Activated naive CD4-positive, alpha-beta T cell treated with anti-CD3 and anti-CD28 coated beads, Interleukin-2, amount 50 U/mL, for 24 hours (primary cell): Measurements from ENCODE around the gene EIF4A3.

Experiments
- H3K27ac Mint-ChIP-seq: one replicate; pipeline ENCODE4 v1.8.0; 2021; ENCODE audit warnings: mild to moderate bottlenecking, mixed read lengths
- H3K27me3 Mint-ChIP-seq: one replicate; pipeline ENCODE4 v1.8.0; 2021; ENCODE audit warnings: mixed read lengths
- H3K36me3 Mint-ChIP-seq: one replicate; pipeline ENCODE4 v1.8.0; 2021; ENCODE audit warnings: mixed read lengths
- H3K4me1 Mint-ChIP-seq: one replicate; pipeline ENCODE4 v1.8.0; 2021; ENCODE audit warnings: mixed read lengths
- H3K4me3 Mint-ChIP-seq: one replicate; pipeline ENCODE4 v1.8.0; 2021; ENCODE audit warnings: mild to moderate bottlenecking, mixed read lengths
- H3K9me3 Mint-ChIP-seq: one replicate; pipeline ENCODE4 v1.8.0; 2021; ENCODE audit warnings: mixed read lengths

Gene EIF4A3

DNA sequence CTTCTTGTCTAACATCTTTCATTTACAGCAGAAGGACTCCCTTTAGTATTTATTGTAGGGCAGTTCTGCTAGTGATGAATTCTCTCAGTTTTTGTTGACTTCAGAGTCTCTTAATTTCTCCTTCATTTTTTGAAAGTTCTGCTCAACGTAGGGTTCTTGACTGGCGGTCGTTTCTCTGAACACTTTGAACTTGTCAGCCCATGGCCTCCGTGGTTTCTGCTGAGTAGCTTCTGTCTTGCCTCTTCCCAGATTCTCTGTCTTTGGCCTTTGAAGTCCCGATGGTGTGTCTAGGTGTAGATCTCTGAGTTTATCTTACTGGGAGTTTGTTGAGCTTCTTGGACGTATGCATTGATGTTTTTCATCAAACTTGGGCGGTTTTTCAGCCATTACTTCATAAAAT is 32.2 kb downstream of the EIF4A3 start:
- peaks cover 7% of the 10 kb centered on the region for H3K4me1 Mint-ChIP-seq
- peaks cover 6% of the 10 kb centered on the region for H3K9me3 Mint-ChIP-seq
- no peaks in the 10 kb centered on the region for H3K27me3 Mint-ChIP-seq
- H3K27ac Mint-ChIP-seq: peak overlapping the region; percentile 63
- peaks cover 7% of the 10 kb centered on the region for H3K36me3 Mint-ChIP-seq
- no peak overlapping the region for H3K4me3 Mint-ChIP-seq

DNA sequence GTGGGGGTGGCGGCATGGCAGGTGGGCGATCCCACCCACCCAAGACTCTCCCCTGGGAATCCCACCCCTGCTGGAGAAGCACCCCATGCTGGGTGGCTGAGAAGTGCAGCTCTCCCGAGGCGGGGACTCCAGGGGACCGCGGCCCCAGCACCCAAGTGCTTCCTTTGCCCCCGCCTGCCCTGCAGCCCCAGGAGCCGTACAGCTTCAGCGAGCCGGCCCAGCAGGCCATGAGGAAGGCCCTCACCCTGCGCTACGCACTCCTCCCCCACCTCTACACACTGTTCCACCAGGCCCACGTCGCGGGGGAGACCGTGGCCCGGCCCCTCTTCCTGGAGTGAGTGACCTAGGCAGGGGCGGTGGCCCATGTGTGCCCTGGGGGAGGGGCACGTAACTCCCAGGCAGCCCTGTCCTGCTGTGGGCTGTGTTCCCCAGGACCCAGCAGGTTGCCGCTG is 33.9 kb downstream of the EIF4A3 start:
- Mint-ChIP-seq H3K9me3 (peaks cover 6% of the 10 kb centered on the region), H3K27ac (no peak overlapping the region), H3K36me3 (peaks cover 7% of the 10 kb centered on the region), H3K4me3 (no peak overlapping the region), H3K27me3 (no peaks in the 10 kb centered on the region), H3K4me1 (peaks cover 7% of the 10 kb centered on the region)

DNA sequence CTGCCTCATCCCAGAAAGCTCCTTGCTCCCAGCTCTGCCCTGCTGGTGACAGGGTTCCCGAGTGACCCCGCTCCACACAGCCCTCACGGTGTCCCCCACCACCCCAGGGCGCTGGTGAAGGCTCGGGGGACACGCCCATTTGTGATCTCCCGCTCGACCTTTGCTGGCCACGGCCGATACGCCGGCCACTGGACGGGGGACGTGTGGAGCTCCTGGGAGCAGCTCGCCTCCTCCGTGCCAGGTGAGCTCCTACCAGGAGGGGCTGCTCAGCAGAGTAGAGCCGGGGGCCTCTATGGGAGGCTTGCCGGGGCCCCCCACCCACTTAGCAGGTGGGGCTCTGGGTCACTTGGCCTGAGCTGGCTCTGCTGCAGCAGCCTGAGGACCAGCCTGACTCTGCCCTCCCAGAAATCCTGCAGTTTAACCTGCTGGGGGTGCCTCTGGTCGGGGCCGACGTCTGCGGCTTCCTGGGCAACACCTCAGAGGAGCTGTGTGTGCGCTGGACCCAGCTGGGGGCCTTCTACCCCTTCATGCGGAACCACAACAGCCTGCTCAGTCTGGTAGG is 34.4 kb downstream of the EIF4A3 start:
- Mint-ChIP-seq H3K4me3 (no peak overlapping the region), H3K4me1 (peaks cover 7% of the 10 kb centered on the region), H3K9me3 (peaks cover 6% of the 10 kb centered on the region), H3K36me3 (peaks cover 7% of the 10 kb centered on the region), H3K27ac (no peak overlapping the region), H3K27me3 (no peaks in the 10 kb centered on the region)

DNA sequence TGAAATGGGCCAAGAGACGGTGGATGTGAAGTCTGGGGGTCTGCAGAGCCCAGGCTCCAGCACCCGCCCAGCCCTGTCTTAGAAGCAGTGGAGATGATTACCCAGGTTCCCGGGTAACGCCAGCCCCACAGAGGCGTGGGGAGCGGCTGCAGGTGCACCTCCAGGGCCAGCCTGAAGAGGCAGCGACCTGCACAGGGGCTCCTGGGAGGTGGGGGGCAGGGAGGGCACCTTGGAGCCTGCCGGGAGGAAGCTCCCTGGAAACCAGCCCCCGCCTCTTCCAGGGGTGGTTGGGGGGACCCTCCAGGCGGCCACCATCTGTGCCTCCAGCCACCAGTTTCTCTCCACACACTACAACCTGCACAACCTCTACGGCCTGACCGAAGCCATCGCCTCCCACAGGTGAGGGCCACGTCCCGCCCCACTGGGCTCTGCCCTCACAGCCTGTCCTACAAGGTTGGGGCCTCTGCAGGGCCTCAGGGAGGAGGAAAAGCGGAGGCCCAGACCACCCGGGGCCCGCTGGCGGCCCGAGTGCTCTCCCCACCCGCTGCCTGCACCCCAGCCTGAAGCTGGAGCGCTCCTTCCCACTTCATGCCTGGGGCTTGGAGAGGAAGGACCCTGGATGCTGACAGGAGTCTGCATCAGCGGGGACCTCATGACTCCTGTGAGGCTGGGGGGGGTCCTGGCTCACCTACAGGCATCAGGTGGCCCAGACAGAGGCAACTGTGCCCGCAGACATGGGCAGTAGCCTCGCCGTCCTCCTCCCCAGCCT is 35.0 kb downstream of the EIF4A3 start:
- Mint-ChIP-seq H3K9me3 (peaks cover 6% of the 10 kb centered on the region), H3K4me1 (peaks cover 7% of the 10 kb centered on the region), H3K27ac (no peak overlapping the region), H3K36me3 (peaks cover 7% of the 10 kb centered on the region), H3K4me3 (no peak overlapping the region), H3K27me3 (no peaks in the 10 kb centered on the region)

DNA sequence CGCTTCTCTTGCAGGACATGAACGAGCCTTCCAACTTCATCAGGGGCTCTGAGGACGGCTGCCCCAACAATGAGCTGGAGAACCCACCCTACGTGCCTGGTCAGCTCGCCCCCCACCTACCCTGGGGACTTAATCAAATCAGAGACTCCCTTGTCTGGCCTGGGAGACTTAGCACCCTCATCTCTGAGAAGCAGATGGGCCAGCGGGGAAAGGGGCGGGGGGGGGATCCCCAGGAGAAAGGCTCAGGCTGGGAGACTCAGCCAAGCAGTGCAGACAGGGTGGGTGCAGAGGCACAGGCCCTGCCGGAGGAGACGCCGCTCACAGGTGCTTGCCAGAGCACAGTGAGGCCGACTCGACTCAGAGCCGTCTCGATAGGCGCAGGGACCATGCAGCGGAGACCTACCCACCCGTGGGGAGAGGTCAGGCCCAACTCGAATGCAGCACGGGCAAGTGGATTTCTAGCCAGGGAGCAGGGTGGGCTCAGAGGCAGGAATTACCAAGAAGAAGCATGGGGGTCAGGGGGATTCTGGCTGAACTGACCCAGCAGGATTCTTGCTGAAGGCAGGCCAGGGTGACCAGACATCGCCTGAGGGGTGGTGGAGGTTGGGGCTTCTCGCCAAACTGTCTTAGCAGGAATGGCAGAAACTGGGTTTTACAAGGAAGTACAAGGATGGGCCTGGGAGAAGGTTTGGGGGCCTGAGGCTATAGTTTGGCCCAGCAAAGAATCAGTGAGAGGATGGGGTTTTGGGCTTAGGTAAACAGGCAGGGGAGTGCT is 35.8 kb downstream of the EIF4A3 start:
- Mint-ChIP-seq H3K27ac (no peak overlapping the region), H3K4me1 (peaks cover 7% of the 10 kb centered on the region)

DNA sequence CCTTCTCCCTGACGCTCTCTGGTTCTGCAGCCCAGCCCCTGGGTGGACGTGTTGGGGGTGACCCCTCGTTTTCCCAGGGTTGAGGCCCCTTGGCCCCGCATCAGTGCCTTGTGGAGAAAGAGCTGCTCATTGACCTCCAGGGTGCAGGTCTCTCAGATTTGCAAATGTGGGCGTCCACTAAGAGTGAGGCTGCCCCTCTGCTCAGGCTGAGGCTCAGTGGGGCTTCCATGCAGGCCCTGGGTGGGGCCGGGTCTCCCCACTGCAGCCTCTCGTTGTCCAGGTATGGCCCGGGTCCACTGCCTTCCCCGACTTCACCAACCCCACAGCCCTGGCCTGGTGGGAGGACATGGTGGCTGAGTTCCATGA is 36.5 kb downstream of the EIF4A3 start:
- Mint-ChIP-seq H3K27me3 (no peaks in the 10 kb centered on the region), H3K9me3 (peaks cover 6% of the 10 kb centered on the region), H3K4me3 (no peak overlapping the region), H3K36me3 (peaks cover 7% of the 10 kb centered on the region), H3K27ac (no peak overlapping the region), H3K4me1 (peaks cover 7% of the 10 kb centered on the region)

More for the DNA sequence above, 35.8 kb downstream of the EIF4A3 start:
- Mint-ChIP-seq H3K27me3 (no peaks in the 10 kb centered on the region), H3K36me3 (peaks cover 7% of the 10 kb centered on the region), H3K4me3 (no peak overlapping the region), H3K9me3 (peaks cover 6% of the 10 kb centered on the region)

DNA sequence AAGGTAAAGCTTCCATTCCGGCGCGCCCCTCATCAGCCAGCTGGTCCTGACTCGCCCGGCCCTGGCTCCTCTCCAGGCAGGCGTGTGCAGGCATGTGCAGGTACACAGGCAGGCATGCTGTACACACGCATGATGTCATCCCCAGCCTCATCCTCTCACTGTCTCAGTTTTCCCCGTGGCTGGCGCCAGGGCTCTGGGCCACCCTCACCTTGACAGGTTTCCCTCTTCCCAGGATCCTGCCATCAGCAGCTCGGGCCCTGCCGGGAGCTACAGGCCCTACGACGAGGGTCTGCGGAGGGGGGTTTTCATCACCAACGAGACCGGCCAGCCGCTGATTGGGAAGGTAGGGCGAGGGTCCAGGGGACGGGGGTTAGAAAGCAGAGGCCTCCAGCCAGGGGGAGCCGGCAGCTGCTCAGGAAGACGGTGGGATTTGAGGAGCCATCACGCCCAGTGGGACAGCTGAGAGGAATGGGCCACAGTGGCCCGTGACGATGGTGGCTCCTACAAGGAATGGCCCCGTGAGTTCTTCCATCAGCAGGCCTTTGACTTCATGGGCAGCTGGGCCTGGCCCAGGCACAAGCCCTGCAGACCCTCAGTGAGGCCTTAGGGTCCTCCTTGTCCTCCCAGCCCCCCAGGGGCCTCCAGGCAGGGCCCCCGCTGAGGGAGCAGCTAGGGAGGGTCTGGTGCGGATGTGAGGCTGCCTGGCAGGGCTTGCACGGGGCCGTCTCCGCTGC is 37.0 kb downstream of the EIF4A3 start:
- no peaks in the 10 kb centered on the region for H3K27me3 Mint-ChIP-seq
- peaks cover 2% of the 10 kb centered on the region for H3K36me3 Mint-ChIP-seq
- H3K9me3 Mint-ChIP-seq: peaks cover under 1% of the 10 kb centered on the region
- peaks cover 2% of the 10 kb centered on the region for H3K4me1 Mint-ChIP-seq
- H3K27ac Mint-ChIP-seq: no peak overlapping the region
- no peak overlapping the region for H3K4me3 Mint-ChIP-seq

DNA sequence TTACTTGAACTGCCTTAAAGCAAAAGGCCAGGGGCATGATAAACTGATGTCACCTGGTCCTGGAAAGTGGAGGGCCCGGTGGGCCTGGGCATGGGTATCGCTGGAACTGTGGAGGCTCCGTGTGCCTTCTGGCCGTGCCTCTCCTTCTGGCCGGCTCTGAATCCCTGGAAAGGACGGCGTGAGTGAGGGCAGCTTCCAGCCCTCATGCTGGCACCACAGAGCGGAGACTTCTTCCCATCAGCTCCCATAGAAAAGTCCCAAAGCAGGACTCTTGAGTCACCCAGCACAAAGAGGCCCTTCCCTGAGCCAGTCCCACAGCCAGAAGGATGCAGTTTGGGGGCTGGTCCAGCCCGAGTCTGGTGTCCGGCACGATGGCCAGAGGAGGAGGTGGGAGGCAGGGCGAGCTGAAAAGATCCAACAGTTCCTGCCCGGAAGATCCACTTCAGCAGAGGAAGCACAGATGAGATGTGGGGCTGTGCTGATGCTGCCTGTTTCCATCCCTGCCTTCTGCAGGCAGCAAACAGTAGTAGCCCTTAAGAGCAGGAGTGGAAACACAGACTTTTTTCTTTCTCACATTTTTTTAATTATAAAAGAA is 37.8 kb downstream of the EIF4A3 start:
- Mint-ChIP-seq H3K4me3 (no peak overlapping the region), H3K27ac (no peak overlapping the region), H3K4me1 (no peaks in the 10 kb centered on the region), H3K9me3 (no peaks in the 10 kb centered on the region), H3K36me3 (no peaks in the 10 kb centered on the region), H3K27me3 (no peaks in the 10 kb centered on the region)

DNA sequence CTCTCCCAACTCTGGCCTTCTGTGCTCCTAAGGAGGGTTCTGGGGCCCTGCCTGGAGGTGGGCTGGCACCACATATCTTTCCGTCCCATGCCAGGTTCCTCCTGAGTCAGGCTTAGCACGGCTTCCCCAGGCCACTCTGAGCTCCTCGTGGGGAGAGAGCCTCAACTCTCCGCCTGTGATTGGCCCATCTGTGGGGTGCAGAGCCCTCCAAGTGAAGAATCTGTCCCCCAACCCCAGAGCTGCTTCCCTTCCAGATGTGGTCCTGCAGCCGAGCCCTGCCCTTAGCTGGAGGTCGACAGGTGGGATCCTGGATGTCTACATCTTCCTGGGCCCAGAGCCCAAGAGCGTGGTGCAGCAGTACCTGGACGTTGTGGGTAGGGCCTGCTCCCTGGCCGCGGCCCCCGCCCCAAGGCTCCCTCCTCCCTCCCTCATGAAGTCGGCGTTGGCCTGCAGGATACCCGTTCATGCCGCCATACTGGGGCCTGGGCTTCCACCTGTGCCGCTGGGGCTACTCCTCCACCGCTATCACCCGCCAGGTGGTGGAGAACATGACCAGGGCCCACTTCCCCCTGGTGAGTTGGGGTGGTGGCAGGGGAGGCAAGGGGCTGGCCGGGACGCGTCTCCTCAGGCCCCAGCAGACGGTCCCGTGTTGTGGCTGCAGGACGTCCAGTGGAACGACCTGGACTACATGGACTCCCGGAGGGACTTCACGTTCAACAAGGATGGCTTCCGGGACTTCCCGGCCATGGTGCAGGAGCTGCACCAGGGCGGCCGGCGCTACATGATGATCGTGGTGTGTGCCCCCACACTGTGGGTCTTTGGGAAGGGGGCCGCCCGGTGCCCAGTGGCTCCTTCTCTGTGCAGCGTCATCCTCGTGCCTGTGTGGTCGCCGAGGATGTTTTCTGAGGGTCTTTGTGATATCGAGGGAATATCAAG is 38.6 kb downstream of the EIF4A3 start:
- Mint-ChIP-seq H3K27me3 (no peaks in the 10 kb centered on the region), H3K36me3 (no peaks in the 10 kb centered on the region), H3K9me3 (no peaks in the 10 kb centered on the region), H3K4me3 (no peak overlapping the region), H3K4me1 (peaks cover 2% of the 10 kb centered on the region), H3K27ac (no peak overlapping the region)

DNA sequence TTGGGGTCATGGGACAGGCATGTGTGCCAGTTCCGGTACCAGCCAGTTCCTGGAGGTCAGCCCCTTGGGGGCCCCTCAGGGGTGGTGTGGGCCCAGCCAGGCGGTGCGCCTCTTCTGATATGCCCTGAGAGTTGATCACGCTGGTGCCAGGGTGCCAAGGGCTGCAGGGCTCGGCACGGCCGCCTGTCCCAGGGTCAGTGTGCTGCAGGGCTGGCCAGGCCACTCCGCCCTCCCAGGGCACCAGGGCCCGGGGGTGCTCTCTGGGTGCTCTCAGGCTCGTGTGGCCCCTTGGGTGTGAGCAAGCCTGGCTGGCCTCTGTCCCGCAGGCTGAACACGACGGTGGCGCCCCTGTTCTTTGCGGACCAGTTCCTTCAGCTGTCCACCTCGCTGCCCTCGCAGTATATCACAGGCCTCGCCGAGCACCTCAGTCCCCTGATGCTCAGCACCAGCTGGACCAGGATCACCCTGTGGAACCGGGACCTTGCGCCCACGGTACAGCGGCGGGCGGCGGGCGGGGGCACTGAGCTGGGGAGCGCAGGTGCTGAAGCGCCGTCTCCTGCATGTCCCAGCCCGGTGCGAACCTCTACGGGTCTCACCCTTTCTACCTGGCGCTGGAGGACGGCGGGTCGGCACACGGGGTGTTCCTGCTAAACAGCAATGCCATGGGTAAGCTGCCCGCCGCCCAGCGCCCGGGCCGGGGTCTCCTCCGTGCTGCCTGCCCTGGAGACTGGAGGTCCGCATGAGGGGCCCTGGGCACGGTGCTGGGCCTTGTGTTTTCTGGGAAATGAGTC is 39.5 kb downstream of the EIF4A3 start:
- Mint-ChIP-seq H3K36me3 (no peaks in the 10 kb centered on the region), H3K4me3 (no peak overlapping the region), H3K9me3 (no peaks in the 10 kb centered on the region), H3K4me1 (peaks cover 8% of the 10 kb centered on the region), H3K27me3 (no peaks in the 10 kb centered on the region), H3K27ac (no peak overlapping the region)

DNA sequence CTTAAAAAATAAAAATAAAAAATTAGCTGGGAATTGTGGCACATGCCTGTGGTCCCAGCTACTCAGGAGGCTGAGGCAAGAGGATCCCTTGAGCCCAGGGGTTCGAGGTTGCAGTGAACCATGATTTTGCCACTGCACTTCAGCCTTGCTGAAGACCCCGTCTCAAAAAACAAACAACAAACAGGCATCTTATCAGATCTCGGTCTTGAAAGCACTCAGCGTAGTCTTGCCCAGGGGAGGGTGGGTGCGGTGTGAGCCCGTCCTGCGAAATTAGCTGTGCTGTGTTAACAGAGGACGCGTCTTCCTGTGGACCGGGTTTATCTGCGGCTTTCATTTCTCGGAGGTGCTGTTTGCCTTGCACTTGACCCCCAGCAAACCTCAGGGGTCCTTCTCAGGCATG is 40.2 kb downstream of the EIF4A3 start:
- Mint-ChIP-seq H3K36me3 (no peaks in the 10 kb centered on the region), H3K9me3 (no peaks in the 10 kb centered on the region), H3K4me1 (peaks cover 15% of the 10 kb centered on the region), H3K4me3 (no peak overlapping the region), H3K27me3 (no peaks in the 10 kb centered on the region), H3K27ac (no peak overlapping the region)

DNA sequence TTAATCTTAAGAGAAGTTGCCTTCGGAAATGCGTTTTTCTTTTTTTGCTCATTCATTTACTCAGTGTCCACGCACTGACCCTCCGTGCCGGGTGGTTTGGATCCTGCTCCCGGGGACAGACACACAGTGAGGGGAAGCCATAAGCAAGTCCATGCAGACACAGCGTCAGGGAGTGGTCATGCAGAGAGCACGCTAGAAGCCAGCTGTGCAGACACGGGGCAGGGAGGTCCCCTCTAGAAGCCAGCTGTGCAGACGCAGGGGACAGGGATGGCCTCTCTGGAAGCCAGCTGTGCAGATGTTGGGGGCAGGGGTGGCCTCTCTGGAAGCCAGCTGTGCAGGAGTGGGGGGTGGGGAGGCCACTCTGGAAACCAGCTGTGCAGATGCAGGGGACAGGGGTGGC is 40.8 kb downstream of the EIF4A3 start:
- no peaks in the 10 kb centered on the region for H3K36me3 Mint-ChIP-seq
- peaks cover 16% of the 10 kb centered on the region for H3K4me1 Mint-ChIP-seq
- no peak overlapping the region for H3K27ac Mint-ChIP-seq
- H3K27me3 Mint-ChIP-seq: no peaks in the 10 kb centered on the region
- no peaks in the 10 kb centered on the region for H3K9me3 Mint-ChIP-seq
- H3K4me3 Mint-ChIP-seq: no peak overlapping the region

DNA sequence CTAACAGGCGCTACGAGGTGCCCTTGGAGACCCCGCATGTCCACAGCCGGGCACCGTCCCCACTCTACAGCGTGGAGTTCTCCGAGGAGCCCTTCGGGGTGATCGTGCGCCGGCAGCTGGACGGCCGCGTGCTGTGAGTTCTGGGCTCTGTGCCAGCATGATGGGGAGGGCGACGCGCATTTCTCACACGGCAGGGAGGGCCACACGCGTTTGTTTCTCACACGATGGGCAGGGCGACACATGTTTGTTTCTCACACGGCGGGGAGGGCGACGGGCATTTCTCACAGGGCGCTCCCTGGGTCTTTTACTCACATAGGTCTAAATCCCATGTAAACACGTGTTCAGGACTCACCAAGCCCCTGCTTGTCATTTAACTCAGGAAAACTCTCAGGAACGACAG is 41.2 kb downstream of the EIF4A3 start:
- Mint-ChIP-seq H3K4me3 (no peak overlapping the region), H3K4me1 (peaks cover 19% of the 10 kb centered on the region), H3K9me3 (no peaks in the 10 kb centered on the region), H3K27me3 (no peaks in the 10 kb centered on the region), H3K27ac (no peak overlapping the region), H3K36me3 (no peaks in the 10 kb centered on the region)

DNA sequence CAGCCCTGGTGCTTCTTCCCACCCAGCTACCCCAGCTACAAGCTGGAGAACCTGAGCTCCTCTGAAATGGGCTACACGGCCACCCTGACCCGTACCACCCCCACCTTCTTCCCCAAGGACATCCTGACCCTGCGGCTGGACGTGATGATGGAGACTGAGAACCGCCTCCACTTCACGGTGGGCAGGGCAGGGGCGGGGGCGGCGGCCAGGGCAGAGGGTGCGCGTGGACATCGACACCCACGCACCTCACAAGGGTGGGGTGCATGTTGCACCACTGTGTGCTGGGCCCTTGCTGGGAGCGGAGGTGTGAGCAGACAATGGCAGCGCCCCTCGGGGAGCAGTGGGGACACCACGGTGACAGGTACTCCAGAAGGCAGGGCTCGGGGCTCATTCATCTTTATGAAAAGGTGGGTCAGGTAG is 42.0 kb downstream of the EIF4A3 start:
- no peaks in the 10 kb centered on the region for H3K27me3 Mint-ChIP-seq
- H3K27ac Mint-ChIP-seq: no peak overlapping the region
- no peak overlapping the region for H3K4me3 Mint-ChIP-seq
- peaks cover 27% of the 10 kb centered on the region for H3K4me1 Mint-ChIP-seq
- H3K9me3 Mint-ChIP-seq: no peaks in the 10 kb centered on the region
- H3K36me3 Mint-ChIP-seq: no peaks in the 10 kb centered on the region
